HG02678 (cell line): ENCODE data around the gene OSTC.
"Not testable (repeated sequence)": the region's sequence is repeated elsewhere in the genome, so short reads cannot be mapped to it uniquely, and the experiment has no call there.

ENCODE experiments used
- ATAC-seq: cut with Tn5 transposase; IDR thresholded peaks from one replicate; pipeline ENCODE4 v1.9.1; 2021; ENCODE audit warnings: mild to moderate bottlenecking, moderate library complexity; ENCODE audit not compliant: unreplicated experiment

Gene OSTC

GRCh38 chr4:108710578-108710977 is 60.2 kb downstream of the OSTC start:
- not testable (repeated sequence) for ATAC-seq

- no peak for ATAC-seq
These were observed 64.5 kb downstream of the OSTC start for GRCh38 chr4:108714880-108715279.

GRCh38 chr4:108716340-108716739 is 65.9 kb downstream of the OSTC start:
- no peak for ATAC-seq

GRCh38 chr4:108717386-108717785 is 67.0 kb downstream of the OSTC start:
- no peak for ATAC-seq
